Esophagus squamous epithelium (tissue), 5 donors: ENCODE data around the gene NDUFS4. TPM values are rescaled to one million over a fixed set of nuclear protein-coding genes. Genes with fewer than 3 reads are reported as not detected.

Experiments
- DNase-seq: peaks from one replicate; lab custom pipeline; 2025; lab: John Stamatoyannopoulos, UW
- H3K27ac ChIP-seq, 4 donors: fragments of 200-600 bp; sonication (generic); one replicate each; pipeline ENCODE4 v1.5.1; 2016 to 2019; ENCODE audit warnings: mild to moderate bottlenecking in 1 of 4
- H3K27me3 ChIP-seq, 4 donors: fragments of 200-600 bp; sonication (generic); 1 replicate in 3 of 4; 2 replicates in 1 of 4; pipeline versions ENCODE4 v1.5.1 to v1.6.0; 2017 to 2021; ENCODE audit warnings: antibody characterized with exemption in 1 of 4
- H3K36me3 ChIP-seq, 3 donors: fragments of 200-600 bp; sonication (generic); one replicate each; pipeline ENCODE4 v1.5.1; 2016 to 2019
- H3K4me1 ChIP-seq, 3 donors: fragments of 200-600 bp; sonication (generic); one replicate each; pipeline ENCODE4 v1.5.1; 2017 to 2019
- H3K4me3 ChIP-seq, 4 donors: fragments of 200-600 bp; sonication (generic); 1 replicate in 3 of 4; 2 replicates in 1 of 4; pipeline ENCODE4 v1.5.1; 2016 to 2019; ENCODE audit warnings: mild to moderate bottlenecking in 2 of 4, moderate library complexity in 1 of 4
- H3K9me3 ChIP-seq, 3 donors: fragments of 200-600 bp; sonication (generic); one replicate each; pipeline ENCODE4 v1.5.1; 2016 to 2019
- CTCF ChIP-seq, 6 experiments: fragments of 450-650 bp in 4 of 6; fragments of 200-600 bp in 2 of 6; sonication (generic) in 2 of 6; IDR thresholded peaks; one replicate each; pipeline ENCODE4 v1.5.1; 2016 to 2019; ENCODE audit warnings: antibody characterized with exemption in 6 of 6, mild to moderate bottlenecking in 4 of 6, moderate library complexity in 4 of 6
- POLR2A ChIP-seq, 4 donors: fragments of 450-650 bp; IDR thresholded peaks; one replicate each; pipeline ENCODE4 v1.6.1; 2017; ENCODE audit warnings: antibody characterized with exemption in 4 of 4, mild to moderate bottlenecking in 4 of 4, moderate library complexity in 3 of 4
- WGBS, 2 donors: methylation state at CpG; one replicate each; pipeline ENCODE4 v1.1.5; 2018; 5-methylcytosine and 5-hydroxymethylcytosine counted together
- intact Hi-C: fragments of 100-400 bp; cut with DNase I; formaldehyde crosslinking; loops from one replicate; pipeline ENCODE4 v1.15.0; 2022
- total RNA-seq, 4 donors: library from RNA; depleted of rRNA; stranded (reverse); fragments of >200 nt; gene quantifications; one replicate each; pipeline ENCODE4 v1.1.0, GENCODE V29; 2016
- donor health status: DM: yes; HTN: yes; CAD: no.

Gene NDUFS4
- total RNA-seq, 4 donors from 2014 or later, result 70.8 to 129 (median 89.8) TPM

- no peaks in the 10 kb centered on the region for H3K9me3 ChIP-seq
- intact Hi-C loops, result no loop called here
- peaks cover 0 to 29% (median 0%) of the 10 kb centered on the region in 4 donors for H3K27me3 ChIP-seq
- no peaks in the 10 kb centered on the region for H3K36me3 ChIP-seq
- TF ChIP-seq POLR2A (IDR thresholded peaks at IDR 0.05) (no peak), CTCF (IDR thresholded peaks at IDR 0.05) (no peak)
- H3K4me1 ChIP-seq, result peaks cover 6 to 34% (median 12%) of the 10 kb centered on the region in 3 donors
- no peak overlapping the region for H3K27ac ChIP-seq
- DNase-seq, result no peak
- H3K4me3 ChIP-seq, result no peak overlapping the region
Observed at GRCh38 chr5:53558966-53559365, 1.5 kb upstream of the NDUFS4 start.

GRCh38 chr5:53560028-53560427 is 411 bp upstream of the NDUFS4 start:
- peak overlapping the region in 3 of 4 donors; percentile 85 to 93 (median 89) for H3K27ac ChIP-seq
- no peak for DNase-seq
- no peak for TF ChIP-seq CTCF (IDR thresholded peaks at IDR 0.05)
- no peak for TF ChIP-seq POLR2A (IDR thresholded peaks at IDR 0.05)

GRCh38 chr5:53568401-53568800 is 8.0 kb downstream of the NDUFS4 start:
- Histone ChIP-seq H3K4me3 (no peak overlapping the region), H3K9me3 (no peaks in the 10 kb centered on the region), H3K27me3 (no peaks in the 10 kb centered on the region), H3K4me1 (peaks cover 0 to 34% (median 0%) of the 10 kb centered on the region in 3 donors), H3K36me3 (no peaks in the 10 kb centered on the region), H3K27ac (no peak overlapping the region)
- no peak for DNase-seq
- intact Hi-C loops, result no loop called here
- TF ChIP-seq POLR2A (IDR thresholded peaks at IDR 0.05) (no peak), CTCF (IDR thresholded peaks at IDR 0.05) (no peak)

More at GRCh38 chr5:53560028-53560427, 411 bp upstream of the NDUFS4 start:
- intact Hi-C loops, result no loop called here
- 8 to 12% methylated on average over 5 of the region's 5 CpGs for WGBS, 2 donors
- no peaks in the 10 kb centered on the region for H3K9me3 ChIP-seq
- peaks cover 6 to 44% (median 12%) of the 10 kb centered on the region in 3 donors for H3K4me1 ChIP-seq
- H3K36me3 ChIP-seq, result no peaks in the 10 kb centered on the region
- peaks cover 0 to 20% (median 0%) of the 10 kb centered on the region in 4 donors for H3K27me3 ChIP-seq
- peak overlapping the region; percentile 72 to 82 (median 77) for H3K4me3 ChIP-seq

GRCh38 chr5:53568871-53569270 is 8.4 kb downstream of the NDUFS4 start:
- DNase-seq, result no peak
- Histone ChIP-seq H3K27me3 (no peaks in the 10 kb centered on the region), H3K36me3 (no peaks in the 10 kb centered on the region), H3K9me3 (no peaks in the 10 kb centered on the region), H3K4me3 (no peak overlapping the region), H3K27ac (no peak overlapping the region), H3K4me1 (peaks cover 0 to 30% (median 0%) of the 10 kb centered on the region in 3 donors)
- TF ChIP-seq CTCF (IDR thresholded peaks at IDR 0.05) (no peak), POLR2A (IDR thresholded peaks at IDR 0.05) (no peak)
- intact Hi-C loops, result no loop called here
- 62 to 79% methylated on average over 1 of the region's 1 CpG for WGBS, 2 donors

GRCh38 chr5:53569453-53569852 is 9.0 kb downstream of the NDUFS4 start:
- DNase-seq, result no peak
- no peaks in the 10 kb centered on the region for H3K9me3 ChIP-seq
- H3K4me1 ChIP-seq, result peaks cover 0 to 24% (median 0%) of the 10 kb centered on the region in 3 donors
- no peak overlapping the region for H3K4me3 ChIP-seq
- H3K36me3 ChIP-seq, result no peaks in the 10 kb centered on the region
- H3K27me3 ChIP-seq, result no peaks in the 10 kb centered on the region
- TF ChIP-seq POLR2A (IDR thresholded peaks at IDR 0.05) (no peak), CTCF (IDR thresholded peaks at IDR 0.05) (no peak)
- 25 to 37% methylated on average over 4 of the region's 4 CpGs for WGBS, 2 donors
- intact Hi-C loops, result no loop called here
- H3K27ac ChIP-seq, result no peak overlapping the region
